ENCODE results near the gene SLC18B1.

SLC18B1 gene

GRCh38 chr6:132797951-132798868 is at the start of gene SLC18B1:
Gene SLC18B1, minus strand, starts transcription at chr6:132798637. Its CDS starts 181 bp downstream, at chr6:132798456.
- Histone ChIP-seq H4K20me1 (ENCODE audit: low read depth, low read length) (no peaks in the 10 kb centered on the region), H3K4me3 (ENCODE audit: insufficient read depth, low read length, poor library complexity, severe bottlenecking) (peak within 1 kb of the TSS; percentile 64), H3K36me3 (ENCODE audit: low read length) (no peaks in the 10 kb centered on the region), H2AFZ (ENCODE audit: low read depth, low read length, severe bottlenecking) (no peak within 1 kb of the TSS), H3K9me2 (replicated peaks; ENCODE audit: insufficient read depth, low read length) (no peaks in the 10 kb centered on the region), H3K4me2 (ENCODE audit: low read depth, low read length, poor library complexity, severe bottlenecking) (no peak within 1 kb of the TSS), H3K79me2 (ENCODE audit: insufficient read depth, low read length) (no peaks in the 10 kb centered on the region), H3K27ac (ENCODE audit: low read depth, low read length) (0 out of 2 replicates have a peak within 1 kb of the TSS, but pooled peaks have one; percentile 14), H3F3A (ENCODE audit: insufficient read depth) (peaks cover 9% of the 10 kb centered on the region; the same call in 1 of the 2 replicates), H3K27me3 (ENCODE audit: low read length) (no peaks in the 10 kb centered on the region), H3K9ac (ENCODE audit: low read length) (peak within 1 kb of the TSS; percentile 71; the same call in 1 of the 2 replicates), H3K9me3 (ENCODE audit: insufficient read depth, low read length) (no peaks in the 10 kb centered on the region)
- TF ChIP-seq EZH2phosphoT487 (conservative IDR thresholded peaks at IDR 0.05; ENCODE audit: low read length): no peak
- TF ChIP-seq CTCF (IDR thresholded peaks at IDR 0.05; ENCODE audit: insufficient read depth, low read length, poor library complexity, severe bottlenecking): no peak

- Histone ChIP-seq H3K27me3 (ENCODE audit: low read length) (no peaks in the 10 kb centered on the region), H3K27ac (ENCODE audit: low read depth, low read length) (no peak overlapping the region), H4K20me1 (ENCODE audit: low read depth, low read length) (no peaks in the 10 kb centered on the region), H3K9ac (ENCODE audit: low read length) (no peak overlapping the region), H3F3A (ENCODE audit: insufficient read depth) (no peaks in the 10 kb centered on the region), H3K36me3 (ENCODE audit: low read length) (no peaks in the 10 kb centered on the region), H3K9me3 (ENCODE audit: insufficient read depth, low read length) (no peaks in the 10 kb centered on the region), H3K79me2 (ENCODE audit: insufficient read depth, low read length) (no peaks in the 10 kb centered on the region), H2AFZ (ENCODE audit: low read depth, low read length, severe bottlenecking) (no peak overlapping the region), H3K9me2 (replicated peaks; ENCODE audit: insufficient read depth, low read length) (no peaks in the 10 kb centered on the region), H3K4me2 (ENCODE audit: low read depth, low read length, poor library complexity, severe bottlenecking) (no peak overlapping the region), H3K4me3 (ENCODE audit: insufficient read depth, low read length, poor library complexity, severe bottlenecking) (no peak overlapping the region)
- TF ChIP-seq CTCF (IDR thresholded peaks at IDR 0.05; ENCODE audit: insufficient read depth, low read length, poor library complexity, severe bottlenecking) (no peak), EZH2phosphoT487 (conservative IDR thresholded peaks at IDR 0.05; ENCODE audit: low read length) (no peak)
These were observed 45.0 kb upstream of the SLC18B1 start for GRCh38 chr6:132843316-132844035.

- TF ChIP-seq CTCF (IDR thresholded peaks at IDR 0.05; ENCODE audit: insufficient read depth, low read length, poor library complexity, severe bottlenecking): no peak
- no peak for TF ChIP-seq EZH2phosphoT487 (conservative IDR thresholded peaks at IDR 0.05; ENCODE audit: low read length)
- Histone ChIP-seq H3K9me2 (replicated peaks; ENCODE audit: insufficient read depth, low read length) (no peaks in the 10 kb centered on the region), H3K9me3 (ENCODE audit: insufficient read depth, low read length) (no peaks in the 10 kb centered on the region)
These were observed 43.5 kb upstream of the SLC18B1 start for GRCh38 chr6:132841966-132842365.

More at GRCh38 chr6:132841966-132842365, 43.5 kb upstream of the SLC18B1 start:
- Histone ChIP-seq H4K20me1 (ENCODE audit: low read depth, low read length) (no peaks in the 10 kb centered on the region), H3K27ac (ENCODE audit: low read depth, low read length) (no peak overlapping the region), H3F3A (ENCODE audit: insufficient read depth) (no peaks in the 10 kb centered on the region), H3K9ac (ENCODE audit: low read length) (no peak overlapping the region), H3K4me2 (ENCODE audit: low read depth, low read length, poor library complexity, severe bottlenecking) (no peak overlapping the region), H3K36me3 (ENCODE audit: low read length) (no peaks in the 10 kb centered on the region), H3K79me2 (ENCODE audit: insufficient read depth, low read length) (no peaks in the 10 kb centered on the region), H2AFZ (ENCODE audit: low read depth, low read length, severe bottlenecking) (no peak overlapping the region), H3K4me3 (ENCODE audit: insufficient read depth, low read length, poor library complexity, severe bottlenecking) (no peak overlapping the region), H3K27me3 (ENCODE audit: low read length) (no peaks in the 10 kb centered on the region)

Data from SU-DHL-6 (cell line).